Glomerular endothelial cell (primary cell): ENCODE data around the gene BCOR. TPM values are rescaled to one million over a fixed set of nuclear protein-coding genes. Genes with fewer than 3 reads are reported as not detected.

Source experiments
- DNase-seq: peaks from one replicate; pipeline ENCODE4 v3.0.0-alpha.2; 2011; ENCODE audit warnings: low read depth, low spot score; ENCODE audit errors: extremely low read depth
- total RNA-seq: library from RNA; depleted of rRNA; stranded (reverse); fragments of >200 nt; gene quantifications from 2 replicates; pipeline ENCODE4 v1.2.3, GENCODE V29; 2015

Gene BCOR
- total RNA-seq, 1 donor from 2014 or later, result 30.8 TPM

GRCh38 chrX:40007131-40007755 is 90.5 kb downstream of the BCOR start:
- no peak for DNase-seq

DNA sequence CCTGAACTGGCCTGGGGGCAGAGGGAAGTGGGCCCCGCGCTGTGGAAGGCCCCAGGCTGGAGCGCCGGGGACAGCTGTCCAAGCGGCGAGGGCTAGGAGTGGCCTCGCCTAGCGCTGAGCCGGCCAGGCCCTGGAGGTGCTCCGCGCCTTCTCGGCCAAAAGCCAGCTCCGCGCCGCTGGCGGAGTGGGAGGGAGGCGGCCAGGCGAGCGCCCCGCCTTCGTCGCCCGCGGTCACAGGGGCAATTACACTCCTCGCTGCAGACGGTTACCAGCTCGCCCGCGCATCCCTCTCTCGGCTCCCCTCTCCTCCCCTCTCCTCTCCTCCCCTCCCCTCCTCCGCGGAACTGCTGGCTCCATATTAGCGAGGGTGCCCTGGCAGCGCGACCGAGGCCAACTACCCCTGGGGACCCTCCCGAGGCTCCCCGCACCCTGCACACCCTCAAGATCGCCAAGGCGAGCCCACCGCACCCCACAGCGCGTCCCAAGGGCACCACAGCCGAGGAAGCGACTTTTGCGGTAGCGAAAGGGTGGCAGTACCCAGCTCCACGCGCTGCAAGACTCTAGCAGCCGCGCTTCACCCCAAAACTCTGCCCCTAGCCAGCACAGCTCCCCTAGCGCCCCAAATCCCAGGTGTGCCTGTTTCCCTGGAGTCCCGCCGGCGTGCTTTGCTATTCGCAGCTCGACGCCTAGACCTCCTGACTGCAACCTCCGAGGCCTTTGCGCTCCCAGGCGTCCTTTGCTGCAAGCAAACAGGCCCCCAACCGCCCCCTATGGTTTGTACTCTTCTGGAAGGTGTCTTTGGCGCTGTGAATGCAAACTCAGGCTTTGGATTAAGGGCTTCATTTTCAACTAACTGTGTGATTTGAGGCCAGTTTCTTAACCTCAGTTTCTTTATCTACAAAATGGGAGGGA is 91.4 kb downstream of the BCOR start:
- no peak for DNase-seq

GRCh38 chrX:40005292-40006011 is 92.3 kb downstream of the BCOR start:
- no peak for DNase-seq

- DNase-seq, result no peak
Observed at GRCh38 chrX:40004921-40005291, 92.9 kb downstream of the BCOR start.

GRCh38 chrX:40004246-40004535 is 93.6 kb downstream of the BCOR start:
- no peak for DNase-seq

GRCh38 chrX:40003428-40004245 is 94.1 kb downstream of the BCOR start:
- no peak for DNase-seq

DNA sequence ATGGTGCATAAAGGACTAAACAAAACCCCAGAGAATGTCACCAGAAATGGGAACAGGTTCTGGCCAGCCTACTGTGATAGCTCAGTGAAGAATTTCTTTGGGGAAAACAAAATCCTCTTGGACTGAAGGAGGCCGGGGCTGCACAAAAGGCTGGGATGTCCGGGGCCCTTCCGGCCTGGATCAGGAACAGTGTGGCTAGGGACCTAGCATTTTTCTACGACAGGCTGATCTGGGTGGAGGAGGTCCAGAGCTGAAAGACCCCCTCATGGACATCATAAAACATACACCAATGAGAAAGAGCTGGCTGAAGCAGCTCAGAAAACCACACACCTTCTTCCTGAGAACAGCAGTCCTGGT is 94.7 kb downstream of the BCOR start:
- no peak for DNase-seq
